ENCODE data around the gene SP140.

Gene SP140

DNA sequence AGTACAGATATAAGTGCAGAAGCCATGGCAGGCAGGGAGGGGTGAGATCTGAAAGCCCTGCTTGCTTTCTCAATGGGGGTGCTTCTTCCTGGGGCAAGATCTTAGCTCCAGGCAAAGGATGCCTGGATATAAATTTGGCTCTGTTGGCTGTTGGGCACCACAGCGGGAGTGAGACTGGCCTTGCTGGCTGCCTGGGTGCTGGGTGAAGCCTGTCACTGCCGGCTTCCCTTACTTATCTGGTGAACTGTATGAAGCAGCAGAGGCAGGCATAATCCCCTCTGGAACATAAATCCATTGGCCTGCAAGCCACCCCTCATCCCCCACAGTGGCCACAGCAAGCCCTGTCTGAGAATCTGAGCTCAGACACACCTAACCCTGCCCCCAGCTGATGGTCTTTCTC, 74.1 kb downstream of the SP140 start:
- TF ChIP-seq GATA3 (IDR thresholded peaks at IDR 0.05; ENCODE audit: low read depth, low read length): no peak
- TF ChIP-seq GATA2 (IDR thresholded peaks at IDR 0.05; ENCODE audit: low read depth, low read length): no peak

DNA sequence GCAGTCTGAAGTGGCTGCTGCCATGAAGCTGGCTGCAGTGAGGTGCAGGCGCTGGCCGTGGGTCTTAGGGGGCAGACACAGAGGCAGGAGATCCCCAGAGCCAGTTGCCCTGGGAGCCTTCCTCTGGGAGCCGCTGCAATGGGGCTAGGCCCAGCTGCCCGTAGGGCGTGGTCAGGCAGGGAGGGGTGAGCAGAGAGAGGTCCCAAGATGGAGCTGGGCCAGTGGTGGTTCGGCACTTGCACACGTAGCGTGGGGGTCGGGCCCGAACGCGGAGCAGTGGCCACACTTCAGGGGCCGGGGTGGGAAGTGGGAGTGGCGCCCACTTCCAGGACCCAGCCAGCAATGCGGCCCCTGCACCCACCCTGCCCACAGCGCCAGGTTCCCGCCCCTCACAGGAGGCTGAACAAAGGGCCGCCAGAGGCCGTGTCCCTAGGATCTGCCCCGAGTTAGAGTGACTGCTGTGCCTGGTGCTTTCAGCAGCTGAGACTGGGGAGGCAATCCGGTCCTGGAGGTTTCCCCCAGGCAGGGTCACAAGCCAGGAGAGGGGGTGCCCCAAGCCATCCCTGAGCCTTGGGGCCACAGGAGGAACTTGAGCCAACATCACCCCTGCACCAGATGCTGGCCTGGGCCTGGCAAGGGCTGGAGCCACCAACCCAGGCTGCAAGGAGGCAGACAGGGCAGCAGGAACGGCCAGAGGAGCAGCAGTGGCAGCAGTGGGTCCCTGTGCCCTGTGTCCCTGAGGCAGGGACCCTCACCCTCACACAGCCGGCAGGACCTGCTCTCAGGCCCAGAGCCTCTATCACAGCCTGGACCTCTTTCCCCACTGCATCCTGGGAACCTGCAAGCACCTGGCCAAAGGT, 80.1 kb downstream of the SP140 start:
- TF ChIP-seq GATA2 (IDR thresholded peaks at IDR 0.05; ENCODE audit: low read depth, low read length): no peak
- no peak for TF ChIP-seq GATA3 (IDR thresholded peaks at IDR 0.05; ENCODE audit: low read depth, low read length)

DNA sequence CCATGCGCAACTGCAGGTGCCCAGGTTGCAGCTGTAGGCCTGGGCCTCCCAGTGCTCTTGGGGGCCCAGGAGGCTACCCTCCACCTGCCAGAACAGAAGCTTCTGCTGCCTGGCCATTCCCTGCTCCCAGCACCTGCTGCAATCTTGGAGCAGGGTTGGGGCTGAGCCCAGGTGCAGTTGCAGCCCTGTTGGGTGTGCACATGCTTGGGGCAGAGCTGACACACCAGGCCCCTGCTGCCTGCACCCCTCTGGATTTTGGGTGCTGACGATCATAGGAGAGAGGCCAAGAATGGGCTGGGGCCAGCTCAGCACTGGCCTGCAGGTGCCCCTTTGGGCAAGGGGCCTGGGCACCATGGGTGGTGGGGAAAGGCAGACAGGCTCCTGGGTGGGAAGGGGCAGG, 80.9 kb downstream of the SP140 start:
- no peak for TF ChIP-seq GATA3 (IDR thresholded peaks at IDR 0.05; ENCODE audit: low read depth, low read length)
- no peak for TF ChIP-seq GATA2 (IDR thresholded peaks at IDR 0.05; ENCODE audit: low read depth, low read length)

DNA sequence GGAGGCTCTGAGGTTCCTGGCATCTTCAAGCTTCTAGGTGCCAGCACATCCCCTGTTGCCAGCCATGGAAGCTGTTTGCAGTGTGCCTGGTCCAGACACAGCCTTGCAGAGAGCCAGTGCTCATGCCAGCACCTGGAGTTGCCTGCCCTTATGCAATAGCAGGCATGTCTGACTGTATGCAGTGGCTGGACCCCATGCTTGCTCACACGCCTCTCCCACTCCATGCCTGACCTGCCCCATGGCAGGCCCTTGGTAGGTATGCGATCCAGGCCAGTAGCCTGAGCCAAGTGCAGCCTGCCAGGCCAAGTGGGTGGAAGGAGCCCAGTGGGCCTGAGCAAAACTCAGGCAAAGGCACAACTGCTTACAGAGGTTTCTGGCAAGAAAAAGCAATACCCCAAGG, 81.9 kb downstream of the SP140 start:
- TF ChIP-seq GATA2 (IDR thresholded peaks at IDR 0.05; ENCODE audit: low read depth, low read length): no peak
- TF ChIP-seq GATA3 (IDR thresholded peaks at IDR 0.05; ENCODE audit: low read depth, low read length): no peak

DNA sequence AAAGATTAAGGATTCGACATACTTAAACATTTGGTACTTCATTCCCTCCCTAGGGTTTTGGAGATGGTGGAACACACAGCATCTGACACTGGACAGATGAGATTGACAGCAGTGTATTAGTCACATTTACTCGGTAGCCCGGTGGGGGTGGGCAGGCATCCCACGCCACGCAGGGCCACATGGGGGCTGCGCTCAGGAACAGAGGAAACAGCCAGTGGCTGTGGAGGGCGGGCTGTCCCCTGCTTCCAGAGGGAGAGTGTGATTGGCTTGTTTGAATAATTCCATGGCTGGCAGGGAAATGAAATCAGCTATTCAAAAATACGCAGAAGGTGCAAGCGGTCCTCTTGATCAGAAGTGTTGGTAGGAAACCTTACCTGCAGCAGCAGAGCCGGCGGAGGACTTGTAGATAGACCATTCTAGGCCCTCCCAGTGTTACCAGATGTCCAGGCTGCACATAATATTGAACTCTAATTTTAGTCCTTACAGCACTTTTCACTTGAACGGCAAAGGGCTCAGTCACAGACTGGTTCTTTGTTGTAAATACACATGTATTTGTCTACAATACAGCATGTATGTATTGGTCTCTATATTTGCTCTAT, 83.0 kb downstream of the SP140 start:
- TF ChIP-seq GATA3 (IDR thresholded peaks at IDR 0.05; ENCODE audit: low read depth, low read length): no peak
- no peak for TF ChIP-seq GATA2 (IDR thresholded peaks at IDR 0.05; ENCODE audit: low read depth, low read length)

DNA sequence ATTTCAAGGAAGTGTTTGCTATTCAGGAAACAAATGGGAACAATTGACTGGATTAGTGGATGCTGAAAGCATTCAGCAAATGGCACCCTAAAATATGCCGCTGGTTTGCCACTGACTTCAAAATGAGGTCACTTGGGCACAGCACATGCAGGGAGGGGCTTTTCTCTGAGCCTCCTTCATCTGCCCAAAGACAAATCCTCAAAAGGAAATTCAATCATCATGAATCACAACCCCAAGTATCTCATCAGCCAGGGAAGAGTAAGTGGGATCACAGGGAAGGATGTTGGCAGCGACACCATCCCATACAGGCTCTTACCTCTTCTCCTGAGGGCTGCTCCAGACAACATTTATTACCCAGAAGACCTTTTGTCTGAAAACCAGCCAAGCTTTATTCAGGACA, 87.1 kb downstream of the SP140 start:
- TF ChIP-seq GATA2 (IDR thresholded peaks at IDR 0.05; ENCODE audit: low read depth, low read length) (no peak), GATA3 (IDR thresholded peaks at IDR 0.05; ENCODE audit: low read depth, low read length) (no peak)

DNA sequence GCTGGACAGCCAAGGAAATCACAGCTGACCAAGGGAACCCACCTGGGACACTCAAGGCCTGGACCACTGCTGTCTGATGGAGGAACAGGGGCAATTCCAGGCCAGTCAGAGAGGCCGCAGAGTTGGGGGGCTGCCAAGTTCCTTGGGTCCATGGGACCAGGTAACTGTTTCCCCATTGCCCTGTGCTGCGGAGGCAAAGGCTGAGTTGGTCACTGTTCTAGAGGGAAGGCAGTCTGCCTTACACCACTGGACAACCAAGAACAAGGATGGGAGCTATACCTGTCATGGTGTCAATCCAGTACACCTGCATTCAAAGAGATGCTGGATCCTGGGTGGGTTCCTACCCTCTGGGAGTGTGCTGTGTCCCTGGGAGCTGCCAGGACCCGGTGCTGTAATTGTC, 91.8 kb downstream of the SP140 start:
- no peak for TF ChIP-seq GATA2 (IDR thresholded peaks at IDR 0.05; ENCODE audit: low read depth, low read length)
- TF ChIP-seq GATA3 (IDR thresholded peaks at IDR 0.05; ENCODE audit: low read depth, low read length): no peak

DNA sequence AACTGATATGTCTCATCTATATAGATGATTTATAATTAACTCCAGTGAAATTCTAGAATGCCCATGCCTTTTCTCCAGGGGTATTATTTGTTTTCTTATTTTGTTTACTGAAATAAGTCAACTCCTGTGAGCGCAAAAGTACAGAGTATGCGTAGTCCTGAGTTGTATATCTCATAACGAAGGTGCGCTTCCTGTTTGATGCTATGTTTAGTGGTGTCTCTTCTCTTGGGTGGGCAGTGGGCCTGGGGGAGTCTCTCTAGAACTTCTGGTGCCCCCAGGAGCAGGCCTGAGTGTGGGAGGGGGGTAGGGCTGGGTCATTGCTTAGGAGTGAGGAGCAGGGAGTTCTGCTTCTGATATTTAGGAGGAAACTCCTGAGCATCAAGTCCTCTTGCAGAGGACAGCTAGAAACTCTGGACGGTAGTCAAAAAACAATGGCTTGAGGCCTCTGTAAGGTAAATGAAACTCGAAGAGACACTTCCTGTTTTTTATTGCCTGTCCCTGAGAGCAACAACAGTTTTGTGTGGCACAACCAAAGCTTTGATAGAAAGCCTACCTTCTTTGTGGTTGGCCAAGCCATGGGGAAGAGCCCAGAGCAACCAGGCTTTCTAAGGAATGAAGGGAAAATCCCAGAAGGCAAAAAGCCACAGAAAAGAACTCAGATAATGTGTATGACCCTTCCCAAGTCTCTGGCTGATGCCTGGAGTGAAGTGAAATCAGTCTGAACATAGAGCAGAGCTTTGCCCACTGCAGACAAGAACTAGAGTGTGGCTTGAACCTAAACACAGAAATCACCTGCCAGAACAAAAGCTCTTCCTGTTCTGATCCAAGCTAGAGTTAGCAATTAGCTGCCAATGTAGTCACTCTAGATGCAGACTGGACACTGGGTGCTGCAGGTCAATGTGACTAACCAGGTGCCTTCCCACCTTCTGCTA, 92.9 kb downstream of the SP140 start:
- no peak for TF ChIP-seq GATA3 (IDR thresholded peaks at IDR 0.05; ENCODE audit: low read depth, low read length)

DNA sequence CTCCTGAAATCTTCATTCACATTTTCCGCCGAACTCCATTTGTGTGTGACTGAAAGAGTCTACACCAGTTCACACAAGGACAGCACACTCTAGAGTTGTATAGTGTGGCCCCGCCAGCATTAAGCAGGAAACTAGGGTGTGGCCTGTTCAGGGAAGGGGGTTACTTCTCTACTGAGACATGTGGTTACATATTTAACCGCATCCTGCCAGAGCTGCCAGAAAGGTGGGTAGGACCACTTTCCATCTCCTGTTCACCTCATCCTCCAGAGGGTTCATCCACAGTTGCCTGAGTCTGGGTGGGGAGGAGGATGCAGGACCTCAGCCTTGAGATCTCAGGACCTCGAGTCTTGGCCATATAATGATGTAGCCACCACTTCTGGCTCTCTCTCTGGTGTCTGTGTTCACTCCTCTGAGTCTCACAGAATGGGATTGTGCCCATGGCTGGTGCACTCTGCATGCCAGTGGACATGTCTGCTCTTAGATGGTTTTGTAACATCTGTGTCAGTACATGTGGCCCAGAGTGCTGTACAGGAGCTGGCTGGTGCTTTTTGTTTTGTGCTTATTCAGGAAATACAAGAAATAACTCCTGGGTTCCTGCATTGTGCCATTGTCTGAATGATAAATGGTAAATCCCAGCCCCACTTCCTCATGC, 93.8 kb downstream of the SP140 start:
- TF ChIP-seq GATA2 (IDR thresholded peaks at IDR 0.05; ENCODE audit: low read depth, low read length) (no peak), GATA3 (IDR thresholded peaks at IDR 0.05; ENCODE audit: low read depth, low read length) (no peak)

DNA sequence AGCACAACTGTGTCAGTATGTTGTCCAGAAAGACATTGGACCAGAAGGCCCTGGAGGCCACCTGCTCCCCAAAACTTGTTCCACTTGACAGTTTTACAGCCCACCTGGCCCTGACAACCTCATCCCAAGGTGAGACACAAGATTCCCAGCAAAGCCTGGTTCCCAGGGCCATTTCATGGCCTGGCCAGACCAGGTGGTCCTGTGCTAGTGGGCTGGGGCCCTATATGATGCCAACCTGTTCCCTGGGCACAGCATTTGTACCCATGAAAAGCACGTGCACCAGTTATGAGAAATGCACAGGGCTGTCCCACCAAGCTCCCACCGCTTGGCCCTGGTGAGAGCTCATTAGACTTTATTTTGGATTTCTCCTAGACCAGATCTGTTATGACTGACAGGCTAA, 95.5 kb downstream of the SP140 start:
- TF ChIP-seq GATA3 (IDR thresholded peaks at IDR 0.05; ENCODE audit: low read depth, low read length) (no peak), GATA2 (IDR thresholded peaks at IDR 0.05; ENCODE audit: low read depth, low read length) (no peak)

DNA sequence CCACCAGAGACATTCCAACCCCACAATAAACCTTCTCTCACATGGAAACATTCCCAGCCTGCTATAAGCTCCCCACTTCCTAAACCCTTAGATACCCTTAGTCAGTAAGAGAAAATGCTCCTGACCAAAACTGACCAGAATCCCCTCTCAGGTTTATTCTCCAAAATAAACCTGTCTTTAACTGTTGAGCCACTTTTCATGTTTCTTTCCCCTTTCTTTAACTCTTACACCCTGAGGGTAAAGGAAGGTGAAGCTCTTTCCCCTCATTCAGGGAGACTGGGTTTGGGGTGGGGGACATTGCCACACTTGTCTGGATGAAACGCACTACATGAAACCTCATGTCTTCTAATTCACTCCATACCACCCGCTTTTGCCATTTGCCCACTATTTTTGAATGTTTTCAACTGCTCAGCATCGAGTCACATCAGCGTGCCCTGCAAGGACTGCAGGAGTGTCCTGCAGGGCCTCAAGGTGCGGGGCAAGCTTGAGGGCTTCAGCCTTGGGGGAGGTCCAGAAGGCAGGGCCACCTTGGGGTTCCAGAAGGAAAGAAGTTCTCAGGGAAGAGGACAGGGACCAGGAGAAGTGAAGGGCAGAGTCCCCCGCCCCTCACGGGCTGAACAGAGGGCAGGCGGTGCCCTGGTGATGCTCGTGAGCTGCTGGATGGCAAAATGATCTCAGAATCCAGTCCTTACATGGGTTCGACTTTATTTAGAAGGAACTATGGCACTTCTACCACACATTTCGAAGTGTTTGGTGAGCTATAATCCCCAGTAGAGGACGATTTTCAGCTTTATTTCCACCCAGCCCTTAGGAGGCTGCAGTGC, 97.2 kb downstream of the SP140 start:
- TF ChIP-seq GATA2 (IDR thresholded peaks at IDR 0.05; ENCODE audit: low read depth, low read length) (no peak), GATA3 (IDR thresholded peaks at IDR 0.05; ENCODE audit: low read depth, low read length) (no peak)

DNA sequence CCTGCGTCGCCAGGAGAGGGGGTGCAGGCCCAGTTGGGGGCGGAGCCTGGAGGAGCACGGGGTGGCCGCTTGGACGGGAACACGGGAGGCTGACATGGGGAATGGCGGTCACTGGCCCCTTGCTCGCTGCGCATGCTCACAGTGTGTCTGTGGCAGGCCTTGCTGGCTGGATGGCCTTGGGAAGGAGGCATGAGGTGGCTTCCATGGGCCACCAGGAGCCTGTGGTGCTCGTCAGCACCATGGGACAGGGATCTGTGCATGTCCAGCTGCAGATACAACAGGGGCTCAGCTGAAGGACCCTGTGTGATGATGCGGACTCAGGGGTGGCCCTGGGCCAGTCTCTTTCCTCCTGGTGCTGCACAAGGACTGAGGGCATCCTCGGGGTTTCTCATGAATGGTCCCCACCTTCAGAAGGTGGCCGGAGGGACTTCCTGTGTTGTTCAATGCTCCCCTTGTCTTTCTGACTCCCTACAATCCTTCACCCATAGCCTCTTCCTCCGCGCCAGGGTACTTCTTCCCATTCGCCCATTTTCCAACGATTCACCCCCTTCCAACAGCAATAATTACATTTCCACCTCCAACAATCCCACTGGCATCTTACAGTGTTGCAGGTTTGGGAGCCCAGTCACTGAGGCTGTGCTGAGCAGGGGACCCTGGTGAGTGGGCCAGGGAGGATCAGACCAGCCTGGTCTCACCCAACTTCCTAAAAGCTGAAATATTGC, 98.0 kb downstream of the SP140 start:
- TF ChIP-seq GATA3 (IDR thresholded peaks at IDR 0.05; ENCODE audit: low read depth, low read length): no peak
- TF ChIP-seq GATA2 (IDR thresholded peaks at IDR 0.05; ENCODE audit: low read depth, low read length): no peak
